Keratinocyte (primary cell): ENCODE data around the gene HEYL. TPM values are rescaled to one million over a fixed set of nuclear protein-coding genes. Genes with fewer than 3 reads are reported as not detected.

Experiments
- DNase-seq: peaks from one replicate; pipeline ENCODE4 v3.0.0-alpha.2; 2011; ENCODE audit warnings: low read depth, missing footprints, low spot score
- FAIRE-seq: peaks from 2 replicates; lab custom pipeline; 2011; peaks lifted over from hg19 to GRCh38; lab: Jason Lieb, UNC
- H2AFZ ChIP-seq: 2 replicates; pipeline ENCODE4 v1.6.0; 2012; ENCODE audit warnings: low read length, control low read depth, inconsistent platforms; ENCODE audit not compliant: control insufficient read depth
- H3K27ac ChIP-seq: 2 replicates; pipeline ENCODE4 v1.5.1; 2011; ENCODE audit warnings: low read length; ENCODE audit not compliant: control insufficient read depth, insufficient read depth
- H3K27me3 ChIP-seq: 3 replicates; pipeline ENCODE4 v1.6.0; 2011; ENCODE audit warnings: low read length; ENCODE audit not compliant: control insufficient read depth, insufficient read depth; ENCODE audit errors: extremely low read depth
- H3K36me3 ChIP-seq, 2 experiments: 2 replicates in 1 of 2; 3 replicates in 1 of 2; pipeline ENCODE4 v1.5.1; 2011; ENCODE audit warnings: low read length in 2 of 2, mild to moderate bottlenecking in 1 of 2; ENCODE audit not compliant: control insufficient read depth in 2 of 2, insufficient read depth in 2 of 2; ENCODE audit errors: extremely low read depth in 1 of 2
- H3K4me1 ChIP-seq: 3 replicates; pipeline ENCODE4 v1.5.1; 2011; ENCODE audit warnings: low read length; ENCODE audit not compliant: control insufficient read depth, insufficient read depth; ENCODE audit errors: extremely low read depth
- H3K4me2 ChIP-seq: 3 replicates; pipeline ENCODE4 v1.6.0; 2011; ENCODE audit warnings: low read depth, low read length; ENCODE audit not compliant: control insufficient read depth, insufficient read depth; ENCODE audit errors: extremely low read depth
- H3K4me3 ChIP-seq, 3 experiments: fragments of 200-600 bp in 1 of 3; sonication (generic) in 1 of 3; 2 replicates in 2 of 3; 3 replicates in 1 of 3; pipeline ENCODE4 v1.5.1; 2011 to 2016; ENCODE audit warnings: low read length in 3 of 3, mild to moderate bottlenecking in 3 of 3, control low read depth in 2 of 3, inconsistent platforms in 1 of 3, low read depth in 1 of 3, mixed read lengths in 1 of 3, mixed run types in 1 of 3, moderate library complexity in 1 of 3; ENCODE audit not compliant: control insufficient read depth in 2 of 3, insufficient read depth in 2 of 3; ENCODE audit errors: extremely low read depth in 1 of 3
- H3K79me2 ChIP-seq: 2 replicates; pipeline ENCODE4 v1.6.0; 2012; ENCODE audit warnings: low read length; ENCODE audit not compliant: control insufficient read depth, insufficient read depth
- H3K9ac ChIP-seq: 3 replicates; pipeline ENCODE4 v1.6.0; 2011; ENCODE audit warnings: low read length; ENCODE audit not compliant: control insufficient read depth, insufficient read depth; ENCODE audit errors: extremely low read depth
- H3K9me1 ChIP-seq: 3 replicates; pipeline ENCODE4 v1.6.0; 2011; ENCODE audit warnings: low read length; ENCODE audit not compliant: control insufficient read depth, insufficient read depth; ENCODE audit errors: extremely low read depth
- H3K9me3 ChIP-seq: 2 replicates; pipeline ENCODE4 v1.5.1; 2012; ENCODE audit warnings: low read depth, low read length; ENCODE audit not compliant: control insufficient read depth
- H4K20me1 ChIP-seq: 3 replicates; pipeline ENCODE4 v1.6.0; 2011; ENCODE audit warnings: low read length; ENCODE audit not compliant: control insufficient read depth, insufficient read depth; ENCODE audit errors: extremely low read depth
- EZH2 ChIP-seq: IDR thresholded peaks from one replicate; pipeline ENCODE4 v1.6.1; 2012; ENCODE audit warnings: inconsistent platforms, mild to moderate bottlenecking, low read length, moderate library complexity
- dilution Hi-C: fragments of 300-500 bp; cut with MboI; formaldehyde crosslinking; loops from one replicate; pipeline ENCODE4 v1.7.0; 2020; ENCODE audit warnings: low sequenced_read_pairs; ENCODE audit not compliant: extremely low pct_ligation_motif_present
- polyA plus RNA-seq, 5 experiments: library from polyadenylated mRNA; depleted of rRNA in 3 of 5; stranded (reverse) in 3 of 5; stranded (forward) in 1 of 5; unstranded in 1 of 5; fragments of >200 nt; gene quantifications; 1 replicate in 1 of 5; 2 replicates in 3 of 5; 3 replicates in 1 of 5; pipeline versions ENCODE4 v1.2.1 to v1.2.3, GENCODE V29; 2011 to 2012; ENCODE audit warnings: missing spikeins in 2 of 5, low read depth in 1 of 5, low replicate concordance in 1 of 5
- TF ChIP-seq, protein P1 (sequence below), 3 experiments: IDR thresholded peaks in 1 of 3; conservative IDR thresholded peaks in 1 of 3; optimal IDR thresholded peaks in 1 of 3; 2 replicates in 2 of 3; 3 replicates in 1 of 3; pipeline versions ENCODE3 to v1.5.1; 2011; ENCODE audit warnings: low read length in 3 of 3, mild to moderate bottlenecking in 3 of 3, moderate library complexity in 2 of 3, control low read depth in 1 of 3, inconsistent platforms in 1 of 3; ENCODE audit not compliant: insufficient read depth in 2 of 3; ENCODE audit errors: extremely low read depth in 1 of 3

HEYL gene
- polyA plus RNA-seq, 1 donor (not counting 4 experiments of a cell fraction or from before 2014, with no cell fraction given): not detected

DNA sequence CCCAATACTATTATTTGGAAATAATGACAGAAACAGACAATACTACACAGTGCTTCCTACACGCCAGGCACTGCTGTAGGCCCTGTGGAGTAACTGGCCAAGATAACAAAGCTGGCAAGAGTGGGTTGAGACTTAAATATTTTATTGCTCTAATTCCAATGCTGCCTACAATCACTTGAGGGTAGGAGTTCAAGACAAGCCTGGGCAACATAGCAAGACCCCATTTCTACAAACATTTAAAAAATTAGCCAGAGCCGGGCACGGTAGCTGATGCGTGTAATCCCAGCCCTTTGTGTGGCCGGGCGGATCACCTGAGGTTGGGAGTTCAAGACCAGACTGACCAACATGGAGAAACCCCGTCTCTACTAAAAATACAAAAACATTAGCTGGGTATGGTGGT, 53.5 kb downstream of the HEYL start:
- no peaks in the 10 kb centered on the region for H3K36me3 ChIP-seq
- dilution Hi-C loops: no loop called here

DNA sequence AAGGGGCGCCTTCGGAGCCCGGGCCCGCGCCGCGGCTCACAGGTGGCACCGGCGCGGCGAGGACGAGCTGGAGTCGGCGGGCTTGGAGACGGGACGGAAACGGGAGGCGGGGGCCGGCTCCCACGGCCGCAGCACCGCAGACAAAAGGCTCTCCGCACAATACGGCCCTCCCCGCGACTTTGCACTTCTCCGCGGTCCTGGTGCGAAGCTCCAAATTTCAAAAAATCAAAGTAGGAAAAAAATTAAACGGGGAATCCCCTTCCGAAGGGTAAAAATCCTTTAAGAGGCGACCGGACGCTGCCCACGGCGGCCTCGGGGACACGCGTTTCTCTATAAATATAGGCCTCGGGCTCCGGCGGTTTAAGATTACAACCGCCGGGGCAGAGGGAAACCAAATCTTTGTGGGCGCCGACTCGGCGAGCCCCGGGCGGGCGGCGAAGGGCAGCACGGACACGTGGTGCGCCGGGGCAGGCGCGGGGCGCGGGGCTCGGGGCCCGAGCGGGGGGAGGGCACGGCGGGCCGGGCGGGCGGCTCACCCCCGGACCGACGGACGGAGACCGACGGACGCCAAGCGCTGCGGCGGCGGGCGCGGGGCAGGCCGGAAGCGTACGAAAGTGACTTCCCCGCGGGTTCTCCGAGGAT, 63.3 kb downstream of the HEYL start:
- H3K4me3 ChIP-seq: peak overlapping the region; percentile 81 to 95 (median 82)
- H4K20me1 ChIP-seq: peaks cover 43% of the 10 kb centered on the region
- H3K79me2 ChIP-seq: peaks cover 54% of the 10 kb centered on the region
- dilution Hi-C loops: no loop called here
- TF ChIP-seq, protein P1, sequence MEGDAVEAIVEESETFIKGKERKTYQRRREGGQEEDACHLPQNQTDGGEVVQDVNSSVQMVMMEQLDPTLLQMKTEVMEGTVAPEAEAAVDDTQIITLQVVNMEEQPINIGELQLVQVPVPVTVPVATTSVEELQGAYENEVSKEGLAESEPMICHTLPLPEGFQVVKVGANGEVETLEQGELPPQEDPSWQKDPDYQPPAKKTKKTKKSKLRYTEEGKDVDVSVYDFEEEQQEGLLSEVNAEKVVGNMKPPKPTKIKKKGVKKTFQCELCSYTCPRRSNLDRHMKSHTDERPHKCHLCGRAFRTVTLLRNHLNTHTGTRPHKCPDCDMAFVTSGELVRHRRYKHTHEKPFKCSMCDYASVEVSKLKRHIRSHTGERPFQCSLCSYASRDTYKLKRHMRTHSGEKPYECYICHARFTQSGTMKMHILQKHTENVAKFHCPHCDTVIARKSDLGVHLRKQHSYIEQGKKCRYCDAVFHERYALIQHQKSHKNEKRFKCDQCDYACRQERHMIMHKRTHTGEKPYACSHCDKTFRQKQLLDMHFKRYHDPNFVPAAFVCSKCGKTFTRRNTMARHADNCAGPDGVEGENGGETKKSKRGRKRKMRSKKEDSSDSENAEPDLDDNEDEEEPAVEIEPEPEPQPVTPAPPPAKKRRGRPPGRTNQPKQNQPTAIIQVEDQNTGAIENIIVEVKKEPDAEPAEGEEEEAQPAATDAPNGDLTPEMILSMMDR (optimal IDR thresholded peaks at IDR 0.05 in 1 of 3, IDR thresholded peaks at IDR 0.05 in 1 of 3, conservative IDR thresholded peaks at IDR 0.05 in 1 of 3; ENCODE audit: extremely low read depth in 1 of 3, insufficient read depth in 2 of 3, low read length in 3 of 3): no peak
- no peak for TF ChIP-seq EZH2
- peaks cover 17 to 38% of the 10 kb centered on the region in 2 experiments for H3K36me3 ChIP-seq
- H3K9ac ChIP-seq: peak overlapping the region; percentile 90
- H3K27ac ChIP-seq: peak overlapping the region; percentile 74
- H3K4me2 ChIP-seq: peak overlapping the region; percentile 86
- no peaks in the 10 kb centered on the region for H3K9me3 ChIP-seq
- H2AFZ ChIP-seq: no peak overlapping the region
- H3K4me1 ChIP-seq: peaks cover 20% of the 10 kb centered on the region
- DNase-seq (no peak), FAIRE-seq (no peak)
- H3K27me3 ChIP-seq: no peaks in the 10 kb centered on the region
- peaks cover 3% of the 10 kb centered on the region for H3K9me1 ChIP-seq

More for the DNA sequence above, 53.5 kb downstream of the HEYL start:
- H3K4me2 ChIP-seq: no peak overlapping the region
- no peaks in the 10 kb centered on the region for H3K9me3 ChIP-seq
- peaks cover 3% of the 10 kb centered on the region for H3K27me3 ChIP-seq
- no peak overlapping the region for H3K27ac ChIP-seq
- DNase-seq (no peak), FAIRE-seq (no peak)
- H3K9me1 ChIP-seq: no peaks in the 10 kb centered on the region
- no peak for TF ChIP-seq EZH2
- TF ChIP-seq, protein P1 (optimal IDR thresholded peaks at IDR 0.05 in 1 of 3, IDR thresholded peaks at IDR 0.05 in 1 of 3, conservative IDR thresholded peaks at IDR 0.05 in 1 of 3; ENCODE audit: extremely low read depth in 1 of 3, insufficient read depth in 2 of 3, low read length in 3 of 3): no peak
- no peaks in the 10 kb centered on the region for H3K4me1 ChIP-seq
- H3K79me2 ChIP-seq: no peaks in the 10 kb centered on the region
- H4K20me1 ChIP-seq: no peaks in the 10 kb centered on the region
- no peak overlapping the region for H2AFZ ChIP-seq
- H3K9ac ChIP-seq: no peak overlapping the region
- no peak overlapping the region for H3K4me3 ChIP-seq
